OCI-LY3 (cell line): ENCODE measurements around the gene FGD5.
A peak's percentile ranks its signal among the peaks of the same experiment; 100 is the strongest.

Experiments used
- H2AFZ ChIP-seq: fragments of 200-600, 300-600 bp; shearing (Covaris generic); 2 replicates; pipeline ENCODE4 v1.6.0; 2014; ENCODE audit warnings: antibody characterized with exemption, low read depth, low read length
- H3K27ac ChIP-seq: fragments of 200-600, 300-600 bp; sonication (generic); 2 replicates; pipeline ENCODE4 v1.5.1; 2014; ENCODE audit warnings: mild to moderate bottlenecking, low read length, moderate library complexity, mixed read lengths
- H3K27me3 ChIP-seq: fragments of 200-600, 300-600 bp; sonication (generic); 2 replicates; pipeline ENCODE4 v1.6.1; 2014; ENCODE audit warnings: low read depth, low read length, mixed read lengths
- H3K36me3 ChIP-seq: fragments of 200-600, 300-600 bp; sonication (generic); replicated peaks from 2 replicates; pipeline ENCODE3; 2014; ENCODE audit warnings: low read depth, low read length, mixed read lengths
- H3K4me1 ChIP-seq: fragments of 300-600, 200-600 bp; sonication (generic); 2 replicates; pipeline ENCODE4 v1.6.1; 2014; ENCODE audit warnings: low read length, mixed read lengths
- H3K4me2 ChIP-seq: fragments of 200-600, 300-600 bp; sonication (generic); 2 replicates; pipeline ENCODE4 v1.6.1; 2014; ENCODE audit warnings: low read length, mixed read lengths
- H3K4me3 ChIP-seq: fragments of 300-600, 200-600 bp; sonication (generic); 2 replicates; pipeline ENCODE4 v1.5.1; 2014; ENCODE audit warnings: antibody characterized with exemption, mild to moderate bottlenecking, low read length, moderate library complexity
- H3K79me2 ChIP-seq: fragments of 300-600, 200-600 bp; shearing (Covaris generic); 2 replicates; pipeline ENCODE4 v1.6.1; 2014; ENCODE audit warnings: mild to moderate bottlenecking, low read length, mixed read lengths
- H3K9ac ChIP-seq: fragments of 300-600, 200-600 bp; shearing (Covaris generic); 2 replicates; pipeline ENCODE4 v1.6.0; 2014; ENCODE audit warnings: mild to moderate bottlenecking, low read length, moderate library complexity
- H3K9me3 ChIP-seq: fragments of 200-600, 300-600 bp; shearing (Covaris generic); 2 replicates; pipeline ENCODE4 v1.6.1; 2014; ENCODE audit warnings: low read length, mixed read lengths; ENCODE audit not compliant: insufficient read depth
- H4K20me1 ChIP-seq: fragments of 200-600, 300-600 bp; sonication (generic); 2 replicates; pipeline ENCODE4 v1.6.1; 2016; ENCODE audit warnings: low read length, mixed read lengths; ENCODE audit not compliant: insufficient read depth
- CTCF ChIP-seq: fragments of 200-600, 300-600 bp; sonication (generic); IDR thresholded peaks from 2 replicates; pipeline ENCODE4 v1.5.1; 2014; ENCODE audit warnings: antibody characterized with exemption, low read length, low read depth
- EZH2phosphoT487 ChIP-seq: fragments of 200-600 bp; shearing (Covaris generic); IDR thresholded peaks from 2 replicates; pipeline ENCODE4 v1.6.1; 2018; ENCODE audit warnings: antibody characterized with exemption, mixed run types, low read depth

The FGD5 gene

GRCh38 chr3:14897266-14897665, 78.5 kb downstream of the FGD5 start:
- no peak overlapping the region for H2AFZ ChIP-seq
- no peaks in the 10 kb centered on the region for H3K9me3 ChIP-seq
- H4K20me1 ChIP-seq, result 0 out of 2 replicates have a peak, but pooled peaks cover 4% of the 10 kb centered on the region
- H3K27me3 ChIP-seq, result peaks cover 53% of the 10 kb centered on the region
- TF ChIP-seq EZH2phosphoT487, result no peak
- no peak for TF ChIP-seq CTCF
- H3K4me1 ChIP-seq, result no peaks in the 10 kb centered on the region
- H3K79me2 ChIP-seq, result no peaks in the 10 kb centered on the region
- H3K36me3 ChIP-seq, result no peaks in the 10 kb centered on the region
- H3K27ac ChIP-seq, result no peak overlapping the region
- H3K4me3 ChIP-seq, result no peak overlapping the region
- H3K9ac ChIP-seq, result no peak overlapping the region
- no peak overlapping the region for H3K4me2 ChIP-seq

- Histone ChIP-seq H3K4me2 (0 out of 2 replicates have a peak overlapping the region, but pooled peaks have one; percentile 12), H3K27me3 (peaks cover 53% of the 10 kb centered on the region), H3K4me3 (no peak overlapping the region), H2AFZ (no peak overlapping the region), H3K9me3 (no peaks in the 10 kb centered on the region), H3K27ac (no peak overlapping the region), H3K4me1 (no peaks in the 10 kb centered on the region), H4K20me1 (0 out of 2 replicates have a peak, but pooled peaks cover 4% of the 10 kb centered on the region), H3K79me2 (no peaks in the 10 kb centered on the region), H3K36me3 (no peaks in the 10 kb centered on the region), H3K9ac (no peak overlapping the region)
- TF ChIP-seq CTCF (no peak), EZH2phosphoT487 (no peak)
Observed at GRCh38 chr3:14898929-14899328, 80.2 kb downstream of the FGD5 start.

GRCh38 chr3:14899993-14900618, 81.3 kb downstream of the FGD5 start:
- Histone ChIP-seq H3K4me3 (no peak overlapping the region), H3K79me2 (no peaks in the 10 kb centered on the region), H3K9me3 (no peaks in the 10 kb centered on the region; the same call in 1 of the 2 replicates), H3K27ac (no peak overlapping the region), H3K36me3 (no peaks in the 10 kb centered on the region), H3K4me2 (no peak overlapping the region), H2AFZ (no peak overlapping the region), H4K20me1 (0 out of 2 replicates have a peak, but pooled peaks cover 4% of the 10 kb centered on the region), H3K27me3 (peaks cover 52% of the 10 kb centered on the region), H3K4me1 (no peaks in the 10 kb centered on the region), H3K9ac (no peak overlapping the region)
- no peak for TF ChIP-seq EZH2phosphoT487
- TF ChIP-seq CTCF, result no peak

GRCh38 chr3:14900881-14901873, 82.4 kb downstream of the FGD5 start:
- Histone ChIP-seq H3K36me3 (no peaks in the 10 kb centered on the region), H3K9me3 (peaks cover 5% of the 10 kb centered on the region; the same call in 1 of the 2 replicates), H4K20me1 (0 out of 2 replicates have a peak, but pooled peaks cover 4% of the 10 kb centered on the region), H3K9ac (no peak overlapping the region), H3K27me3 (peaks cover 50% of the 10 kb centered on the region), H3K27ac (no peak overlapping the region), H3K4me2 (no peak overlapping the region), H2AFZ (no peak overlapping the region), H3K79me2 (no peaks in the 10 kb centered on the region), H3K4me1 (no peaks in the 10 kb centered on the region), H3K4me3 (no peak overlapping the region)
- TF ChIP-seq EZH2phosphoT487 (no peak), CTCF (peak; percentile 2; the same call in 1 of the 2 replicates)
